Adrenal gland (tissue), 5 donors: ENCODE measurements around the gene PPL.

Experiments used
- POLR2A ChIP-seq, 2 donors: fragments of 450-650 bp; IDR thresholded peaks; one replicate each; pipeline ENCODE4 v1.6.1; 2017; ENCODE audit warnings: antibody characterized with exemption in 2 of 2, mild to moderate bottlenecking in 2 of 2, moderate library complexity in 1 of 2
- TF ChIP-seq, protein P1 (sequence below), 6 experiments: fragments of 450-650 bp in 4 of 6; fragments of 200-600 bp in 2 of 6; sonication (generic) in 1 of 6; IDR thresholded peaks; 1 replicate in 5 of 6; 2 replicates in 1 of 6; pipeline versions ENCODE4 v1.5.1 to v1.8.0; 2016 to 2021; ENCODE audit warnings: antibody characterized with exemption in 6 of 6, mild to moderate bottlenecking in 2 of 6, moderate library complexity in 1 of 6
- donor health status: DM: no; HTN: no; CAD: no.

GRCh38 chr16:4914528-4915225 lies 22.3 kb downstream of the PPL start:
- no peak for TF ChIP-seq POLR2A (IDR thresholded peaks at IDR 0.05)
- TF ChIP-seq, protein P1, sequence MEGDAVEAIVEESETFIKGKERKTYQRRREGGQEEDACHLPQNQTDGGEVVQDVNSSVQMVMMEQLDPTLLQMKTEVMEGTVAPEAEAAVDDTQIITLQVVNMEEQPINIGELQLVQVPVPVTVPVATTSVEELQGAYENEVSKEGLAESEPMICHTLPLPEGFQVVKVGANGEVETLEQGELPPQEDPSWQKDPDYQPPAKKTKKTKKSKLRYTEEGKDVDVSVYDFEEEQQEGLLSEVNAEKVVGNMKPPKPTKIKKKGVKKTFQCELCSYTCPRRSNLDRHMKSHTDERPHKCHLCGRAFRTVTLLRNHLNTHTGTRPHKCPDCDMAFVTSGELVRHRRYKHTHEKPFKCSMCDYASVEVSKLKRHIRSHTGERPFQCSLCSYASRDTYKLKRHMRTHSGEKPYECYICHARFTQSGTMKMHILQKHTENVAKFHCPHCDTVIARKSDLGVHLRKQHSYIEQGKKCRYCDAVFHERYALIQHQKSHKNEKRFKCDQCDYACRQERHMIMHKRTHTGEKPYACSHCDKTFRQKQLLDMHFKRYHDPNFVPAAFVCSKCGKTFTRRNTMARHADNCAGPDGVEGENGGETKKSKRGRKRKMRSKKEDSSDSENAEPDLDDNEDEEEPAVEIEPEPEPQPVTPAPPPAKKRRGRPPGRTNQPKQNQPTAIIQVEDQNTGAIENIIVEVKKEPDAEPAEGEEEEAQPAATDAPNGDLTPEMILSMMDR (IDR thresholded peaks at IDR 0.05), result no peak
